ENCODE results near the gene HMCES. TPM values are rescaled to one million over a fixed set of nuclear protein-coding genes. Genes with fewer than 3 reads are reported as not detected.
A peak's percentile ranks its signal among the peaks of the same experiment; 100 is the strongest.

Gene HMCES
- total and polyA plus RNA-seq, 2 of the 13 experiments (the other 11 are each of a cell fraction or from before 2014, with no cell fraction given) = 16.1 to 37.5 TPM

DNA sequence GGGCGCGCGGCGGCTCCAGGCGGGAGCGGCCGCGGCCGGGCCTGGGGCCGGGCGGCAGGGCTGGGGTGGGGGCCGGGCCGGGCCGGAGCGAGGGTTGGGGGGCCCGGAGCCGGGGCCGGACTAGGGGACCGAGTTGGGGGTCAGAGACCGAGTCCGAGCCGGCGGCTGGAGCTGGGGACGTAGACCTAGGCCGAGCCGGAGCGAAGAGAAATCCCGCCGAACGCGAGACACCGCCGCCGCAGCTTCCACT is 37.3 kb downstream of the HMCES start (continued):
- TF ChIP-seq SPEN (CRISPR knock-in tag; IDR thresholded peaks at IDR 0.05; ENCODE audit: low read depth) (no peak), POLR2A (IDR thresholded peaks at IDR 0.05; ENCODE audit: insufficient read depth in 1 of 2, low read depth in 2 of 2, low read length in 2 of 2) (peak in 1 of 2 experiments; percentile 100; a peak in 3 of 4 replicates), ZNF33A (CRISPR knock-in tag; IDR thresholded peaks at IDR 0.05; ENCODE audit: borderline replicate concordance) (no peak), ZHX1 (CRISPR knock-in tag; IDR thresholded peaks at IDR 0.05; ENCODE audit: low read depth) (no peak), TBL1XR1 (IDR thresholded peaks at IDR 0.05; ENCODE audit: borderline replicate concordance, low read length, partially characterized antibody) (peak; percentile 48), AGO2 (optimal IDR thresholded peaks at IDR 0.05; ENCODE audit: low read depth, low read length) (no peak), CHD4 (IDR thresholded peaks at IDR 0.05; ENCODE audit: borderline replicate concordance, low read length) (no peak), POLR2AphosphoS2 (IDR thresholded peaks at IDR 0.05; ENCODE audit: low read depth, low read length) (peak; percentile 82; the same call in 1 of the 2 replicates), ZNF576 (CRISPR knock-in tag; IDR thresholded peaks at IDR 0.05) (no peak), CREBL2 (CRISPR knock-in tag; IDR thresholded peaks at IDR 0.05; ENCODE audit: borderline replicate concordance) (no peak)
- TF ChIP-seq, protein P1, sequence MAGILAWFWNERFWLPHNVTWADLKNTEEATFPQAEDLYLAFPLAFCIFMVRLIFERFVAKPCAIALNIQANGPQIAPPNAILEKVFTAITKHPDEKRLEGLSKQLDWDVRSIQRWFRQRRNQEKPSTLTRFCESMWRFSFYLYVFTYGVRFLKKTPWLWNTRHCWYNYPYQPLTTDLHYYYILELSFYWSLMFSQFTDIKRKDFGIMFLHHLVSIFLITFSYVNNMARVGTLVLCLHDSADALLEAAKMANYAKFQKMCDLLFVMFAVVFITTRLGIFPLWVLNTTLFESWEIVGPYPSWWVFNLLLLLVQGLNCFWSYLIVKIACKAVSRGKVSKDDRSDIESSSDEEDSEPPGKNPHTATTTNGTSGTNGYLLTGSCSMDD (CRISPR knock-in tag; IDR thresholded peaks at IDR 0.05) = 0 out of 2 replicates have a peak, but pooled peaks have one; percentile 14
